ENCODE results near the gene SEMA5B.

SEMA5B gene

DNA sequence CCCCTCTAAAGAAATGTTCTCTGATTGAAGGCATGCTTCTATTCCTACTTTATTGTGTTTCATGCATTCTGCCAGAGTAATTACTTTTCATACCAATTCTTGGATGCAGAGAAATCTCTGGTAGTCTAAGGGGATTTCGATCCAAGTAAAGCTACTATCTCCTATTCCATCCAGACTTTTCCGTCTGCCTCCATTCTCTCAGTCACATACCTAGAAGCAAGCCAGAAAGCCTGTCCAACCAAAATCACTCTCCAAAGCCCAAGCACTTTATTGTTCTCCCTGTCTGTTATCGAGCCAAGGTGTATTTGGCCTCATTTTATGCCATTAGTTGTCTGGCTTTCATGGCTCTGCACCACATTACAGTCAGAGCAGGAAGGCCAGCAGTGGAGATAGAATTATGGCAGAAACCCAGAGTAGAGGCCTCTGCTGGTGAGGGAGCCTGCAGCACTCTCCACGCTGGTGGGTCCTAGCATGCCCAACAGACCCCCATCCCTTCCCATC lies 136.8 kb downstream of the SEMA5B start:
- no peak for DNase-seq (ENCODE audit: low spot score)

DNA sequence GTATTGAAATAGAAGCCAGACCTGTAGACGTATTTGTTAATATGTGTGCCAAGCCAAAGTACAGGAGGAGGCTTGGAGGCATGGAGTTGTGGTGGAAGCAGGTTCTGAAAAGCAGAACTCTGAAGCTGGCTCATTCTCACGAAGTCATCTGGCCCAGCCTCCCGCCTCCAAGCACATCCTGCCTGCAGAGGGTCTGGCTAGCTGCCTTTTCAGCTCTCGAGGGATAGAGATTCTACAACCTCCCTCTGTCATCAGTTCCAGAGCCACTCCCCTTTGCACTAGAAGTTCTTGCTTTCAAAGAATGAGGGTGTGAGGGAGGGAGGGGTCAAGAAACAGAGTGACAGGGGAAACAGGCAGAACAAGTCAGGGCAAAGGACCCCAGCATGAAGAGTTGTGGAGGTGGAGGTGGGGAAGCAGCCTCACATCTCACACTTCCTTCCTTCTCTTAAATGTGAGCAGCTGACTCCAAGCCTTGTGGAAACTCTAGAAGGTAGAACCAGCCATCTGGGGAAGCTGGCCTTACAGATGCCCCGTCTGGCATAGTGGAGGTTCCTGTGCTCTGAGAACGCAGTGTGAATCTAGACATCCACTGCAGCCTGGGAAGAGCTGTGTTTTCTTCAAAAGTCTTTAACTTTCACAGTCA lies 137.4 kb downstream of the SEMA5B start:
- DNase-seq (ENCODE audit: low spot score), result no peak

DNA sequence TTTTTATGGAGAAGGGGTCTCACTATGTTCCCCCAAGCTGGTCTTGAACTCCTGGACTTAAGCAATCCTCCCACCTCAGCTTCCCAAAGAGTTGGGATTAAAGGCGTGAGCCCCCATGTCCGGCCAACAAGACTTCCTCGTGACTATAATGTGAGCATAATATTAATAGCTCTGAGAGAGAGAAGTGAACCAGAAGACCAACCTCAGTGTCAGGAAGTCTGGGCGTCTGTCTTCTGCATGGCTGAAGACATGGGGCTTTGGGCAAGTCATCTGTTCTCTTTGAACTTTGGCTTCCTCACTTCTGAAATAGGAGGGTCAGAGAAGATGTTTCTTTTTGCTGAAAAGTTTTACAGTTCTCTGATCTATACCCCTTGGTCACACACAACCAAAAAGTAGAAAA lies 140.6 kb downstream of the SEMA5B start:
- DNase-seq (ENCODE audit: low spot score), result no peak

DNA sequence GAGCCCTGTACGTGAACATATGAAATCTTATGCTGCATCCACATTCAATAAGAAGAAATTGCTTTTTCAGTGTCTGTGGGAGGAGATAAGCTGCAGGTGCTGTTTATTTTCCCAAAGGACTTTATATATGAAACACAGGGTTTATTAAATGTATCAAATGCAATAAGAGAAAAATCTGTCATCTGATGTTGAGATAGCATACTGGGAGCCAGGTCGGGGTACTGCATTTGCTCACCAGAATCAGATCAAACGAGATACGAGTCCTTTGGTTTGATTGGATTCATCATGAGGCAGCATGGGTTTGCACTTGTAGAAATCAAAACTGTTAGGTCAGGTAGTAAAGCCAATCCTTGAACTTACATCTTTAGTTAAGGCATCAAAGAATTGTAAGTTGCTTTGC lies 141.3 kb downstream of the SEMA5B start:
- DNase-seq (ENCODE audit: low spot score), result no peak

DNA sequence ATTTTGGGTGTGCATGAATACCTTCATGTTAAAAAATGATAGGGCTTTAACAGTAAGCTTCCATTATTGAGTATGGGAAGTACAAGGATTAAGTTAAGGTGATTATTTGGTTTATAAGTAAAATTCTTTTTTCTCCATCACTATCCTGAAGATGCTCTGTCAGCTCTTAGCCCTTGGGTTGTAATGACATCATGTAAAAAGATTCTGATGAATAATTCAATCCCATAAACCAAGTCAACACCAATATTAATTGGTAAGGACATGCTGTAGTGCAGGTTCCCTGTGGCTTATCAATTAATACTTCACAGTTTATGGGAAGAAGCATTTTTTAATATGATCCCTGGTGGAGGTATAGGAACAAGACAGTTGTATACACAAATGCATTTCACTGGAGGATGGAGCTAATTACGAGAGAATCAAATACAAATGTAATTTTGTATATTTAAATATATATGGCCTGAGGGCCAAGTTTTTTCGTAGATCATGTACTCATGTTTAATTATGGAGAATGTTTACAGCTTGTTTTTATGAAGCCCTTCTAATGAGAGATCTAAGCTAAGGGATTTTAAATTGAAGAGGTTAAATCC lies 145.1 kb downstream of the SEMA5B start:
- DNase-seq (ENCODE audit: low spot score), result no peak

DNA sequence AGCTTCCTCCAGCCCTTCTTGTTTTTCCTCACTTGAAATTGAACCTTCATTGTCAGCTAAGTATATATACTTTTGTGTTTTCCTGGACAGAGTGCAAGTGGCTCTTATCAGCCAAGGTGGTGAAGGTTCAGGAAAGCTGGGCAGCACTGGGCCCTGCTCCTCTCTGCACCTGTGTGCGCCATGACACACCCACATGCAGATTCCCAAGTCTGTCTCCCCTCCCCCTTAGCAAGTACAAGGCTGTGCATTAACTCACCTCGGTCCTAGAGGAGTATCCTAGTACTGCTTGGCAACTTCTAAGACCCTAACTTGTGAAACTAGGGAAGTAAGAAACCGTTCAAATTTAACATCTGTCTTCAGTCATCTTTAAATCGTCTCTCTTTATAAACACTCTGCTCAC lies 146.9 kb downstream of the SEMA5B start:
- DNase-seq (ENCODE audit: low spot score), result no peak

DNA sequence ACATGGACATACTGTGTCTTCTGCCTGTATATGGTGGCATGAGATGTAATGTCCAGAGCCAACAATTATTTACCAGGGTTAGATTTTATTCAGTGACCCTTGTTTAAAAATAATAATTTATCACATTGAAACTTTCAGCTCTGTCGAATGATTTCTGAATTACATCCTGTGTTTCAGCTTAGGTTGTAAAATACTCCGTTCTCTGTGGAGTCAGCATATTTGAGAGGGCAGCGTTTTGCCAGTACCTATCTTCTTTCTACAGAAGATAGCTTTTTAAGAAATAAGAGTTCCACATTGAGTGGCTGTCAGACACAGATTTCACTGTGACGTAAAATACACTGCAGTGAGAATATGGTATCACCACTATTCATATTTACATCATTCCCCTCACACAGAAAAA lies 147.4 kb downstream of the SEMA5B start:
- DNase-seq (ENCODE audit: low spot score), result no peak

DNA sequence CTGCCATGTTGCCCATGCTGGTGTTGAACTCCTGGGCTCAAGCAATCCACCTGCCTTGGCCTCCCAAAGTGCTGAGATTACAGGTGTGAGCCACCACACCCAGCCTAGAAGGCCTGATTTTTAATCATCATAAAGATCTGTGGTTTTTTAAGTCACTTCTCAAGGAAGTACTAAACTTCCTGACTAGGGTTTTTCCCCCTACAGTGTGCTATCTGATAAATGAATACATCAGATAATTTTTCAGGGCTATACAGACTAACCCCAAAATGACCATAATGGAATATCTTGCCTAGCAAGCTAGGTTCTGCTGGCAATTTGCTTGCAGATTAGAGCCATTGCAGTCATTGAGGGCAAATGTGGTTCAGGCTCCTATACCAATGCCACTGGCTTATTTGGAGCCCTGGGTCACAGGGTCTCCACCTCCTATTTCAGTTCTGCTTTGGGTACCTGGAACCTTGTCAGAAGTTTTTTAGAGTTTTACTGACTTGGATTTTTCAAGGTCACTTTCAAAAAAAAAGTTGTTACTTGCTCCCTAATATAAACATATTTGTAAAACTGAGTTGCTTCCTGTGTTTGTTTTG lies 151.9 kb downstream of the SEMA5B start:
- DNase-seq (ENCODE audit: low spot score), result no peak

DNA sequence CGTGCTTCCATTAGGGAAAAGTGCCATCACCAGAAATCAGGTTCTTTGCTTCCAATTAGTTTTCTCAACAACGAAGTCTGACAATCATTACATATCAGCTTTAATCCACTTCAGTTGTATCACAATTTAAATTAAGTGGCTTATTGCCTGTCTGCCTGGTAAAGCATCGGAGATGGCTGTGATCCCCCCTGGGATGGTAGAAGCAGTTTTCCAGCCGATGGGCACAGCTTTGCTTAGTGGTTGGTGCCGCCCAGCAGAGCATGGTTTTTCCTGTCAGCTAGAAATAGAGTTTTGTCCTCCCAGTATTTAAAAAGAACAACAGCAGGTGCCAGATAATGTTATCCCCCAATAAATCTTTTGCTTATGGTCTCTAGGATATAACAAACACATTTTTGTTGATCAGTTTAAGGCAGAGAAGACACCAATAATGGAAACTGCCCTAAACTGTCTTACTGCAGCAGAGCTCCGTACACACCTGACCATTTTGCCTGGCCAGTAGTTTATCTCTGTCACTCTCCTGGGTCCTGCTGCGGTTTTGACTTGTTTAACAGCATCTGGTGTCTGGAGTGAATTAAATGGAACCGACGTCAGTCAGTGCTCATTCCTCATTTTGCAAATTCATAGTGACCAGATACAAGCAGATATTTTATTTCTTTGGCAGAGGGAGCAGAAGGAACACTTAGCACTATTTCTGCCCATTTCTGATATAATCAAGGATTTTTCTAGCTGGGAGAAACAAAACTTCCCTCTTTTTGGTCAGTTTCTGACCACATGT lies 153.6 kb downstream of the SEMA5B start:
- no peak for DNase-seq (ENCODE audit: low spot score)

DNA sequence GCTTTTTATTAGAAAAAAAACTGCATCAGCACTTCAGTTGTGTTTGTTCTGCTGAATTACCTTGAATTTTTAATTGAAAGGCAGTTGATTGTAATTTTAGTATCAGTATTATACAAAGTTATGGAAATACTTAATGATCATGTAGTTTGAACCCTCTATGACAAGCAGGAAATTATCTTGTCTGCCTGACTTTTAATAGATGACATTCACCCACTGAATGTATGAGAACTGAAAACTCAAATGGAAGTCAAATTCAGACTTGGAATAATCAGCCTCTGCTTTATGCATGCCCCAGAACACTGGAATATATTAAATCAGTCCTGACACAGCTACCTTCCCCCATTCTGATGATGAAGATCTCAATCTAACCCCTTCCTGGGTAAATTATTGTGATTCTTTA lies 159.2 kb downstream of the SEMA5B start:
- no peak for DNase-seq (ENCODE audit: low spot score)

DNA sequence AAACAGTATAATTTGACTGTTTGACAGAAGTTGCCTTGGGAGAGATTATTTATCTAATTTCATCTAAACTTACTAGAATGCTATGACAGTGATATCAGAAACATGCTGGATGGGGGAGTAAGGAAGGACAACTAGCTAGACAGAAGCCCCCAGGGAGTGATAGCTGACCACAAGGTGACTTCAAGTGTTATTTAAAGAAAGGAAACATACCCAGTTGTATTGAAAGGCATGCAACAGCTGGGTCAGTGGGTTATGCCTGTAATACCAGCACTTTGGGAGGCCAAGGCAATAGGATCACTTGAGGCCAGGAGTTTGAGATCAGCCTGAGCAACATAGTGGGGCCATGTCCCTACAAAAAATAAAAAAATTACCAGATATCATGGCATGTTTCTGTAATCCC lies 163.1 kb downstream of the SEMA5B start:
- no peak for DNase-seq (ENCODE audit: low spot score)

DNA sequence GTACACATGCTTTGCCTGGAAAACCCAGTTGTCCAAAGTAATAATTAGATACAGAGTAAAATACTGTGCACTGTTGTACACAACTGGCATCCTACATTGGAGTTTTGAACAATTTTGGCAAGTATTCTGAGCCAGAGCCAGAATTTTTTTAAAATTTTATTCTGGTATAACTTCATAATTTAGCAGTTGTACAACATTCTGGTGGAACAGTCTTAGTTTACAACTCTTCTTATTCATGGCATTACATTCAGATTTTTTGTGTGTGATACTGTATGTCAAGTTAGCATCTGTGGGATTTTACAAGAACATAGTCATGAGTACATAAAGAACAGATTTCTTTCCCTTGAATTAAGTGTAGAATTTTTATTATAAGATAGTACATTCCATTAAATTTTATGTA lies 165.2 kb downstream of the SEMA5B start:
- no peak for DNase-seq (ENCODE audit: low spot score)
